ENCODE measurements around the gene GNAS-AS1.

GRCh38 chr20:58776109-58776508, 74.6 kb downstream of the GNAS-AS1 start:
- TF ChIP-seq CTCF (IDR thresholded peaks at IDR 0.05) (no peak), EP300 (IDR thresholded peaks at IDR 0.05; ENCODE audit: low read depth) (no peak), POLR2A (IDR thresholded peaks at IDR 0.05) (no peak), POLR2AphosphoS5 (IDR thresholded peaks at IDR 0.05) (no peak)

Measured in transverse colon (tissue), 4 donors.